Testis (tissue), 2 donors: Measurements from ENCODE around the gene SLC9A9.

Experiments
- POLR2A ChIP-seq: fragments of 450-650 bp; IDR thresholded peaks from one replicate; pipeline ENCODE4 v1.6.1; 2017; ENCODE audit warnings: antibody characterized with exemption, mild to moderate bottlenecking, moderate library complexity
- TF ChIP-seq, protein P1 (sequence below), 3 experiments: fragments of 450-650 bp in 2 of 3; fragments of 200-600 bp in 1 of 3; sonication (generic) in 1 of 3; IDR thresholded peaks; one replicate each; pipeline ENCODE4 v1.5.1; 2016 to 2019; ENCODE audit warnings: antibody characterized with exemption in 3 of 3, mild to moderate bottlenecking in 2 of 3, moderate library complexity in 1 of 3

DNA sequence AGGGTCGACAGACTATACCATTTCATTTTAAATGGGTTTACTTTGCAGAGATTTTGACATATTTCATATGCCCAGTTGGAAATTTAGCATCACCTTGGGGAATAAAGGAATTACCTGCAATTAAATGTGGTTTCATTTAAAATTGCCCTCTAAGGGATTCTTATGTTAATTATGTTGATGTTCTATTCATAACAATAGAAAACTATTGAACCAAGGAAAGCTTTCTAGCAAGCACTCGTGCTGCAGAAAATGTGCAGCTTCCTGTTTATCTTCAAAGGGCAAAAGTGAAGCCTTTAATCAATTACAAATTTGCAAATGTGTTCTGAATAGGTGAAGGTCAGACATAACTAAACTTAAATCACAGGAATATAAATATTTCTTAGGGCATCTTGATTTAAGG lies 376.6 kb downstream of the SLC9A9 start:
- TF ChIP-seq POLR2A = no peak
- TF ChIP-seq, protein P1, sequence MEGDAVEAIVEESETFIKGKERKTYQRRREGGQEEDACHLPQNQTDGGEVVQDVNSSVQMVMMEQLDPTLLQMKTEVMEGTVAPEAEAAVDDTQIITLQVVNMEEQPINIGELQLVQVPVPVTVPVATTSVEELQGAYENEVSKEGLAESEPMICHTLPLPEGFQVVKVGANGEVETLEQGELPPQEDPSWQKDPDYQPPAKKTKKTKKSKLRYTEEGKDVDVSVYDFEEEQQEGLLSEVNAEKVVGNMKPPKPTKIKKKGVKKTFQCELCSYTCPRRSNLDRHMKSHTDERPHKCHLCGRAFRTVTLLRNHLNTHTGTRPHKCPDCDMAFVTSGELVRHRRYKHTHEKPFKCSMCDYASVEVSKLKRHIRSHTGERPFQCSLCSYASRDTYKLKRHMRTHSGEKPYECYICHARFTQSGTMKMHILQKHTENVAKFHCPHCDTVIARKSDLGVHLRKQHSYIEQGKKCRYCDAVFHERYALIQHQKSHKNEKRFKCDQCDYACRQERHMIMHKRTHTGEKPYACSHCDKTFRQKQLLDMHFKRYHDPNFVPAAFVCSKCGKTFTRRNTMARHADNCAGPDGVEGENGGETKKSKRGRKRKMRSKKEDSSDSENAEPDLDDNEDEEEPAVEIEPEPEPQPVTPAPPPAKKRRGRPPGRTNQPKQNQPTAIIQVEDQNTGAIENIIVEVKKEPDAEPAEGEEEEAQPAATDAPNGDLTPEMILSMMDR (IDR thresholded peaks at IDR 0.05) = no peak
